ENCODE measurements around the gene TNFRSF8.

TNFRSF8 gene

DNA sequence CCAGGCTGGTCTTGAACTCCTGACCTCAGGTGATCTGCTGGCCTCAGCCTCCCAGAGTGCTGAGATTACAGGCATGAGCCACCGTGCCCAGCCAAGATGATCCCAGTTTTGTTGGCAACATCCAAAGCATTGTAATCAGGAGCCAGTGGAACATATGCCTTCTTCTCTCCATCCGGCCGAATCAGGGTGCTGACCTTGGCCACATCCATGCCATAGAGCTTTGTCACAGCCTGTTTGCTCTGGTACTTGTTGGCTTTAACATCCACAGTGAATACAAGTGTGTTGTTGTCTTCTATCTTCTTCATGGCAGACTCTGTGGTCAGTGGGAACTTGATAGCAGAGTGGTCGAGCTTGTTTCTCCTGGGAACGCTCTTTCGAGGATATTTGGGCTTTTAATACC lies 17.1 kb downstream of the TNFRSF8 start:
- no peak for DNase-seq (ENCODE audit: low read depth)

DNA sequence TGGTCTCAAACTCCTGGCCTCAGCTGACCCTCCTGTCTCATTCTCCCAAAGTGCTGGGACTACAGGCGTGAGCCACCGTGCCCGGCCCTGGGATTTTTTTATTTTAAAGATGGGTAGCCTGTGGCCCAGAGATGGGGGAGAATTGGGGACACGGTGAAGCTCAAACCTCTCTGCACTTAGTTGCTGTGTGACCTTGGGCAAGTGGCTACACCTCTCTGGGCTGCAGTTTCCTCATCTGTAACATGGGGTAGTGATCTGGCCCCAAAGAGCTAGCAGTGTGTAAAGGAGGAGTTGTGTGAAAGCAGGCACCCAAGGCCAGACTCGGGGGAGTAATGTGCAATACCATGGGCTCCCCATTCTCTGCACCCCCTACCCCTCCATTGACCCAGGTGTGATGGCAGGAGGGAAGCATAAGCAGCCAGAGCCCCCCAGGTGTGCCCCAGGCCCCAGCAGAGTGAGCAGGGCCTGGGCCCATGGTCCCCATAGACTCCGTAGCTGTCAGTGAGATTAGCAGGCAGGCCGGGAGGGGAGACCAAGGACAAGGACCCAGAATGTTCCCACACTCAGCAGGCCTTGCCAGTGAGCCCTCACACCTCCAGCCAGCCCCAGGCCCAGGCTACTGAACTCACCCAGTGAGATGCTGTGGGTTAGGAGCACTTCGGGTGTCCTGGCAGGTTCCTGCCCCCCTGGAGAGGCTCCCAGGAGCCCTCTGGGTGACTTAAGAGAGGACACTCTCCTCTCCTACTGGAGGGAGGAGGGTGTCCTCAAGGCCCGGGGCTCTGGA lies 17.9 kb downstream of the TNFRSF8 start:
- DNase-seq (ENCODE audit: low read depth), result no peak
- TF ChIP-seq, protein P1, sequence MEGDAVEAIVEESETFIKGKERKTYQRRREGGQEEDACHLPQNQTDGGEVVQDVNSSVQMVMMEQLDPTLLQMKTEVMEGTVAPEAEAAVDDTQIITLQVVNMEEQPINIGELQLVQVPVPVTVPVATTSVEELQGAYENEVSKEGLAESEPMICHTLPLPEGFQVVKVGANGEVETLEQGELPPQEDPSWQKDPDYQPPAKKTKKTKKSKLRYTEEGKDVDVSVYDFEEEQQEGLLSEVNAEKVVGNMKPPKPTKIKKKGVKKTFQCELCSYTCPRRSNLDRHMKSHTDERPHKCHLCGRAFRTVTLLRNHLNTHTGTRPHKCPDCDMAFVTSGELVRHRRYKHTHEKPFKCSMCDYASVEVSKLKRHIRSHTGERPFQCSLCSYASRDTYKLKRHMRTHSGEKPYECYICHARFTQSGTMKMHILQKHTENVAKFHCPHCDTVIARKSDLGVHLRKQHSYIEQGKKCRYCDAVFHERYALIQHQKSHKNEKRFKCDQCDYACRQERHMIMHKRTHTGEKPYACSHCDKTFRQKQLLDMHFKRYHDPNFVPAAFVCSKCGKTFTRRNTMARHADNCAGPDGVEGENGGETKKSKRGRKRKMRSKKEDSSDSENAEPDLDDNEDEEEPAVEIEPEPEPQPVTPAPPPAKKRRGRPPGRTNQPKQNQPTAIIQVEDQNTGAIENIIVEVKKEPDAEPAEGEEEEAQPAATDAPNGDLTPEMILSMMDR (IDR thresholded peaks at IDR 0.05; ENCODE audit: low read depth, low read length, missing control alignments), result no peak
- in situ Hi-C loops (cut with HindIII; ENCODE audit: low sequenced_read_pairs), result no loop called here
- no peak overlapping the region for H3K4me3 ChIP-seq (ENCODE audit: low read depth, low read length)

More for the DNA sequence above, 17.1 kb downstream of the TNFRSF8 start:
- H3K4me3 ChIP-seq (ENCODE audit: low read depth, low read length), result no peak overlapping the region
- in situ Hi-C loops (cut with HindIII; ENCODE audit: low sequenced_read_pairs), result no loop called here
- TF ChIP-seq, protein P1 (IDR thresholded peaks at IDR 0.05; ENCODE audit: low read depth, low read length, missing control alignments), result no peak

DNA sequence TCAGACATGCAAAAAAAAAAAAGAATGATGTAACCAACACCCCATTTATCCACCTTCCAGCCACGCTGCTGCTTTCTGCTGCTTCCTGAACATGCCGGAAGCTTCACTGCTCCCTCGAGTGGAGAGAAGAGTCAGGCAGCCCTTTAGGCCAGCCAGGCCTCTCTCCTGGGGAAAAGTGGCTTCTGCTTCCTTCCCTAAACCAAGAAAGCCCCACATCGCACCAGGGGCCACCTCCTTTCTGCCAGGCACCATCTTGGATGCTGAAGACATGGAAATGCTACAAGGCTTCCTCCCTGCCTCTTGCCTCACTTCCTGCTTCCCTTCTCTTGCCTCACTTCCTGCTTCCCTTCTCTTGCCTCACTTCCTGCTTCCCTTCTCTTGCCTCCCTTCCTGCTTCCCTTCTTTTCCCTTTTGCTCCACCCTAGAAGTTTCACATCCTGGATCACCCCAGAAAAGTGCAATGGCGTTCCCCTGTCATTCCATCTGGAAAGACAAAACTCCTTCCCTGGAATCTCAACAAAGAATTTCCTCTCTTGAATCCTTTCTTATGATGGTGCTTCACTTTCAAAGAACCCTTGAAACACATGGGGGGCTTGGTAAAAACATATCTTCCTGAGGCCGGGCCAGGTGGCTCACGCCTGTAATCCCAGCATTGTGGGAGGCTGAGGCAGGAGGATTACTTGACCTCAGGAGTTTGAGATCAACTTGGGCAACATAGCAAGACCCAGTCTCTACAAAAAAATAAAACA lies 18.7 kb downstream of the TNFRSF8 start:
- no peak for DNase-seq (ENCODE audit: low read depth)
- in situ Hi-C loops (cut with HindIII; ENCODE audit: low sequenced_read_pairs), result no loop called here
- TF ChIP-seq, protein P1 (IDR thresholded peaks at IDR 0.05; ENCODE audit: low read depth, low read length, missing control alignments), result no peak
- no peak overlapping the region for H3K4me3 ChIP-seq (ENCODE audit: low read depth, low read length)

DNA sequence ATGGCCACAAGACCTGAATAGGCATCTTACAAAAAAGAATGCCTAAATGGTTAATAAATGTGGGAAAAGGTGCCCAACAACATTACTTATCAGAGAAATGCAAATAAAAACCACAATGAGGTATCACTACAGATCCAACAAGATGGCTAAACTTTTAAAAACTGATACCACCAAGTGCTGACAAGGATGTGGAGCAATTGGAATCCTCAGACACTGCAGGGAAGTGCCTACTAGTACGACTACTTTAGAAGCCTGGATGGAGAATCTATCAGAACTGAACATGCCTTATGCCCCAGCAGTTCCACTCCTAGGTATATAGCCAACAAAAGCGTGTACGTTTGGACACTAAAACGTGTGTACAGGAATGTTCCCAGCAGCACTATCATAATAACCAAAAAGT lies 19.9 kb downstream of the TNFRSF8 start:
- TF ChIP-seq, protein P1 (IDR thresholded peaks at IDR 0.05; ENCODE audit: low read depth, low read length, missing control alignments), result no peak
- no peak overlapping the region for H3K4me3 ChIP-seq (ENCODE audit: low read depth, low read length)
- no peak for DNase-seq (ENCODE audit: low read depth)
- in situ Hi-C loops (cut with HindIII; ENCODE audit: low sequenced_read_pairs), result no loop called here

DNA sequence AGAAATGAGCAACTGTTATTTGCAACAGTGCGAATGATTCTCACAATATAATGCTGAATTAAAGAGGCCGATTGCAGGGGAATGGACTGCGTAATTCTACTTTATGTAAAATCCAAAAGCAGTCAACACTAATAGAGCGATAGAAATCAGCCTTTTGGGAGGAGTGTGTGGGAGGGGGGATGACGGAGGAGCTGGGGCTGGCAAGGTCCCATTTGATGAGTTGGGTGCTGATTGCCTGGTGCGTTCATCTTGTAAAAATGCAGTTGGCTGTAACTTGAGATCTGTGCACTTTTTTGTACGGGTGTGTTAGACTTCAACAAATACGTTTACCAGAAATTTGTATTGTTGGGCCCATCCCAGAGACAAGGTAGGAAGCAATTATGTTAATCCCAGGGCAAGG lies 20.7 kb downstream of the TNFRSF8 start:
- no peak overlapping the region for H3K4me3 ChIP-seq (ENCODE audit: low read depth, low read length)
- in situ Hi-C loops (cut with HindIII; ENCODE audit: low sequenced_read_pairs), result no loop called here
- DNase-seq (ENCODE audit: low read depth), result no peak
- TF ChIP-seq, protein P1 (IDR thresholded peaks at IDR 0.05; ENCODE audit: low read depth, low read length, missing control alignments), result no peak

DNA sequence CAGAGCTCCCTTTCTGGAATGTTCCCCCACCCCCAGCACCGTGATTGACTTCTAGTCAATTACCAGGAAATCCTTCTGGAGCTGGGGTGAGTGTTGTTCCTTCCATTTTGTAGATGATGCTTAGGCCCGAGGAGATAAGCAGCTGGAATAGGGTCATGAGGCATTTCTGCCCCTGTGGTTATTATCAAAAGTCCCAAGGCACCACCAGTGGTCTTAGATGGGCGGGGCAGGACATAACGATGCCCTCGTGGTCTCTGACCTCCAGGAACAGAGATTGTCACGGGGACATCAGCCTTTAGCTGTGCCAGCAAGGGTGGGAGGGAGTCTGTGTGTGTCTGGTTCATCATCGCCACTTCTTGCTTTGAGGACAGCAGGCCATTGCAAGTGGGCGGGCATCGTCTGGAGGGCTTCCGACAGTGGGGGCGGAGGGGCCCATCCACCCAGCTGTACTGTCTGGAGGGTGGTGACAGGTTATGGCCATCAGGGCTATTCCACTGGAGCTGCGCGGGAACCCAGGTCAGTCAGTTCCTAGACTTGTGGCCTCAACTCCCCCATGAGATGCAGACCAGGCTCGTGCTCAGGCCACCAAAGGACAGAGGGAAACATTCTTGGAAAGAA lies 22.6 kb downstream of the TNFRSF8 start:
- H3K4me3 ChIP-seq (ENCODE audit: low read depth, low read length), result no peak overlapping the region
- DNase-seq (ENCODE audit: low read depth), result no peak
- TF ChIP-seq, protein P1 (IDR thresholded peaks at IDR 0.05; ENCODE audit: low read depth, low read length, missing control alignments), result no peak
- in situ Hi-C loops (cut with HindIII; ENCODE audit: low sequenced_read_pairs), result no loop called here
